ENCODE results near the gene TBL1XR1. TPM values are rescaled to one million over a fixed set of nuclear protein-coding genes. Genes with fewer than 3 reads are reported as not detected.
A peak's percentile ranks its signal among the peaks of the same experiment; 100 is the strongest.

Gene TBL1XR1
- total RNA-seq, 1 donor from 2014 or later: 99.6 TPM

DNA sequence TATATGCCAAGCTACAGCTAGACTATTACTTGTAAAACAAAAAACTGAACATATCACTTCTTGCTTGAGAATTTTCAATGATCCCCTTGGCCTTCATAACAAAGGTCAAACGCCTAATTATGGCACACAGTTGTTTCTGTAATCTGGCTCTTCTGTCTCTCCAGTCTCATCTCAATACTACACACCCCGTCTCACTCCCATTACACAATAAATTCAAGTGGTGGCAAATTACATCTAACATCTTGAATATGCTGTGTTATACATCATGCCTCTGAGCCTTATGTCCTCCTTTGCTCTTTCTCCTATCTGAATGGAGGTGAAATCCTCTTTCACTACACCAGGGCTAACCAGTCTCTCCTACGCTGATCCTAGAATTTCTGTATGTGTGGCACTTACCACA is 140.4 kb downstream of the TBL1XR1 start:
- intact Hi-C loops (cut with micrococcal nuclease): loop anchor here (10.0 kb wide), 3 partner anchors 138 to 1328 kb away; partner anchors contain the start of gene TBL1XR1
- DNase-seq (no peak), ATAC-seq (peak; percentile 17)

DNA sequence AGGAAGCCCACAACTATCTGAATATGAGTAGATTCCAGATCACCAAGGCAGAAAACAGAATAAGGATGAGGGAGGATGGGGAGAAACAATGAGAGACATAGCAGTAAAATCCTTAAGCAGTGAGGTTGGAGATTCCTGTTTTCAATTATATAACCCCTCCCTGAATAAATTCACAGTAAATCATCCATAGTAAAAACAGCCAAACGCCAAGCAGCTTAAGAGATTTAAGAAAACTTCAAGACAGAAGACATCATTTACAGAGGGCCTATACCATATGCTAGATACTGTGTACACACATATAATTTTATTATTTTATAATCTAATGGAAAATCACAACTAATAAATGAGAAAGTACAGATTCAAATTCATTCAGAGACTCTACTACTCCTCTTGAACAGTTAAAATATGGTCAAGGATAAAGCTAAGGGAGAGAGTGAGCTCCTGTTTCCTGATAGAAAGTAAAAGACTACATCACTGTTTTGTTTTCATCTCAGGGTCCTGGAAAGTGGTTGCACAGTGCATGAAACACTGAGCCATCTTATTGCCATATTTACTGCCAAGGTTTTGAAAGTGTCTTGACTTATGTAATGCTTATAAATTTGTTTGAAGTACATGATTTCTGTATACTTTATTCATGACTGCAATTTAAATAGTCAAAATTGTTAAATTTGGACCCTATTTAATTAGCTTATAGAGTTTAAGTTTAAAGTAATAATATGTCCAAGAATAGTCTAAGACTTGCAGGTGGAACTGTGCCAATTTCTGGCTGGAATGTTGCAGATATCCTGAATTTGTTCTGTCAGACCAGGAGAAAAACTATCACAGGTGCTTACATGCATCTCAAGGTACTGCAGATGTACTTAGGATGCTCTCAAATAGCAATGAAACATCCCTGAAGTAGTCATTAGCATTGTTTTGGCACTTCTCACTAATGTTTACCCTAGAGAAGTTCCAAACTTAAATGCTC is 141.4 kb downstream of the TBL1XR1 start:
- intact Hi-C loops (cut with micrococcal nuclease): loop anchor here (10.0 kb wide), 3 partner anchors 139 to 1329 kb away; partner anchors contain the start of gene TBL1XR1
- ATAC-seq (no peak), DNase-seq (no peak)

DNA sequence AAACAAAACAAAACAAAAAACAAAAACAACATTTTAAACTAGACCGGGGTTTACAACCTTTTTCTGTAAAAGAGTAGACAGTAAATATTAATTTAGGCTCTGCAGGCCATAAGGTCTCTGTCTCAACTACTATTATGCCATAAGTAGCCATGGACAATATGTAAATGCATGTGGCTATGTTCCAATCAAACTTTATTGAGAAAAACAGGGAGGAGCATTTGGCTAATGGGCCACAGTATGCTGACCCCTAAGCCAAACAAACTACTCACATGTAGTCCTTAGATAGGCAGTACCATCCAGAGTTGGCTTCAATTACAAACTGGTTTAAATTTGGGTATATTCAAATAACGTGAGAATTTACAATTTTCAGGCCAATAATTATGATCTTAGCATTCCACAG is 144.2 kb downstream of the TBL1XR1 start:
- intact Hi-C loops (cut with micrococcal nuclease): loop anchor here (5.0 to 10.0 kb wide), 4 partner anchors 142 to 1332 kb away; partner anchors contain the start of gene TBL1XR1
- DNase-seq (no peak), ATAC-seq (no peak)

DNA sequence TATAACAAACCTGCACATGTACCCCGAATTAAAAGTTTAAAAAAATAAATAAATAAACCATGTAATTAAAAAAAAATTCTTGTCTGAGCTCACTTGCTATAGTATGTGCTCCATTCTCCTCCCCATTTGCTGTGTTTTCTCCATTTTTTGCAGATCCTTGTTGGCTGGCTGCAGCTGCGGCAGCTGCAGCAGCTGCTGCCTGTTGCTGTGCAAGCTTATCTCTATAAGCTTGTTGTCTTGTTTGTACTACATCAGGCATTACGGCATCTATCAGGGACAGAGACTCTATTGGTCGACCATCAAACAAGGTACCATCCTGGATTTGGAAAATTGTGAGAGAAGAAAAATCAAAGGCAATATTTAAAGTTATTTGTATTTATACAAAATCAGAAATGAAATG is 145.9 kb downstream of the TBL1XR1 start:
- ATAC-seq (peak; percentile 63), DNase-seq (no peak)
- intact Hi-C loops (cut with micrococcal nuclease): loop anchor here (5.0 to 10.0 kb wide), 4 partner anchors 143 to 1333 kb away; partner anchors contain the start of gene TBL1XR1

DNA sequence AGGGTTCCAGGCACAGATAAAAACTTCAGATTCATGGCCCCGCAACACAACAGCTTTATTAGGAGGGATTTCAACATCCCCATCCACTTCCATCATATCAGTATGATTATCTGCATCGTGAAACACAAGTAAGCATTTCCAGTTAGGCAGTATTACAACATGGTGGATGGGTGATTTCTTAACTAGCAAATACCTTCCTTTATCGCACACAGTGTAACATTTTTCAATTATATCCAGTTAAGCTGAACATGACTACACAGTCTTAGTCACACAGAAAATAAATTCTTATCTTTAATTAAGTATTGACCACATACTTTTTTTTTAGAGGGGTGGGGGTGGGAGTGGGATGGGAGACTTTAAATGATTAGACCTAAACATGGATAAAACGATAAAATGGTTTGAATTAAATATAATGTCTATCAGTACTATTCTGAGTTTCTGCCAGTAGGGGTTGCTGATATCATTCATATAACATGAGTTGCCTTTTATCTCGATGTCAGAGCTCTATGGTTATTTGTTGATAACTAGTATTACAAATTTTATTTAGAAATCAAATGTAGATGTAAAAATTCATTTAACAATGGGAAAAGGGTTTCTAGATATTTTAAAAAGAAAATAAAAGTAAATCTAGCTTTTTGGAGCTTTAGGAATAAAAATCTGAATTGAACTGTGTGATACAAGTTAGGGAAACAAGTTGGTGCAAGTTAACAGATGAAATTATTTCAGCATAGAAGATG is 146.6 kb downstream of the TBL1XR1 start:
- intact Hi-C loops (cut with micrococcal nuclease): loop anchor here (5.0 to 10.0 kb wide), 4 partner anchors 144 to 1334 kb away; partner anchors contain the start of gene TBL1XR1
- ATAC-seq (peak; percentile 72), DNase-seq (no peak)

DNA sequence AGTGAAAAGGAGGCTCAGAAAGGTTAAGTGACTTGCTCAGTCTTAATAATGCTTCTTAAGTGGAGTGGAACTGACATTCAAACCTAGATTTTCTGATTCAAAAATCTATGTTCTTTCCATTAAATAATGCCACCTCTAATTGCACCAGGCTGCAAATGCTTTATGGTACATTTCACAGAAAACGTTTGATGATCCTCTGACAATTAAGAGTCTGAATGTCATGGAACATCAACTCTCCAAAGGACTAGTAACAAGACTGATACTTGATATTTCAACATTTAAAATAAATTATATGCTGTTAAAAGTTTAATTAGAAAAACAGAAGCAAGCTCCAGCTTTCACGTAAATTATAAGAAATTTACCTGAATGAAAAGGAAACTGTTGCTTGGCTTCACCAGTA is 151.5 kb downstream of the TBL1XR1 start:
- ATAC-seq: no peak
- no peak for DNase-seq
- intact Hi-C loops (cut with micrococcal nuclease): no loop called here

DNA sequence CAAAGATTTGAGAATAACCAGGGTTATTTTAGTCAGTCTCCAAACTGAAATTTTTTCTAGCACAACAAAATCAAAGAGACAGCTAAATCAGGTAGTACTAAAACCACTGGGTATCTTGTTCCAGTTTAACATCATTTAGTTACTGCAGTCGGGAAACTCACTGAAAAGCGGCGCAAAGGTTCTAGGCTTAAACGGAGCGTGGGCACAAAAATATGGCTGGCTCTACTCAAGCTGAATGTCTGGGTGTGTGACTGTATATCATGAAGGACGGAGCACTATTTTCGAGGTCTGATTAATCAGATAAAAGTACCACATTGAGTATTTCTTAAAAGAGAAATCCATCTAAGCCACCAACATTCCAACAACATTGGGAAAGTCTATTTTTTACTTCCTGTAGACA is 152.1 kb downstream of the TBL1XR1 start:
- intact Hi-C loops (cut with micrococcal nuclease): no loop called here
- no peak for DNase-seq
- no peak for ATAC-seq

DNA sequence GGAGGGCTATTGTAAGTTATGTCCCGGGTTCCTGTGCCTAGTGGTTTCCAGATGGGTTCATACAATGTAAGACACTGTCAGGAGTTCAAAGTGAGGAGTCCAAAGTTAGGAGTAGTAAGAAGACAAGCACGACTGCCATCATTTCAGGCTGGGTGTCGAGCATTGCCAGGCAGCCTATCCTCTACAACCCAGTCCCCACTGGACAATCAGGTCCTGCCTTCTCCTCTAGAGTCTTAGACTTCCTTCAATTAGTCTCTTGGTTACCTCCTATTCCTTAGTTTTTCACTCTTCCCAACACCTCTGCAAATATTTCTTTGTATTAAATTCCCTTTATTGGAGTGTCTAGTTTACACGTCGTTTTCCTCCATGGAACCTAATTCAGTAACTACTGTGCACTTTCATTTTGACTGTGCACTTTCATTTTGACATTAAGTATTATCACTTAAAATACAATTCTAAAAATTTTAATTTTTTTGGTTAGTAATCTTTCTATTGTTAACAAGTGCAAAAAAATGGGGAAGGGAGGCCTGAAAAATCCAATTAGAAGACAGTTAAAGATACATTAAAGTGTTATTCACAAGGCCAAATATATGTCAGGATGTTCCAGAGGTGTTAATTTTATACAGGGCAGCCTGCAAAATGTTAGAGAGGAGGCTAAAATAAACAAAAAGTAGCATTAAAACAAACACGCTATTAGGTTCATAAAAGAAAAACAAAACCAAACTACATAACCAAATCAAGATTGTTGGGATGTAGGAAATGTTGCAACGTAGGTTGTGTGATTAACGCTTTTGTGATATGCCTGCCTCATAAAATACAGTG is 155.3 kb downstream of the TBL1XR1 start:
- ATAC-seq (no peak), DNase-seq (no peak)
- intact Hi-C loops (cut with micrococcal nuclease): no loop called here

DNA sequence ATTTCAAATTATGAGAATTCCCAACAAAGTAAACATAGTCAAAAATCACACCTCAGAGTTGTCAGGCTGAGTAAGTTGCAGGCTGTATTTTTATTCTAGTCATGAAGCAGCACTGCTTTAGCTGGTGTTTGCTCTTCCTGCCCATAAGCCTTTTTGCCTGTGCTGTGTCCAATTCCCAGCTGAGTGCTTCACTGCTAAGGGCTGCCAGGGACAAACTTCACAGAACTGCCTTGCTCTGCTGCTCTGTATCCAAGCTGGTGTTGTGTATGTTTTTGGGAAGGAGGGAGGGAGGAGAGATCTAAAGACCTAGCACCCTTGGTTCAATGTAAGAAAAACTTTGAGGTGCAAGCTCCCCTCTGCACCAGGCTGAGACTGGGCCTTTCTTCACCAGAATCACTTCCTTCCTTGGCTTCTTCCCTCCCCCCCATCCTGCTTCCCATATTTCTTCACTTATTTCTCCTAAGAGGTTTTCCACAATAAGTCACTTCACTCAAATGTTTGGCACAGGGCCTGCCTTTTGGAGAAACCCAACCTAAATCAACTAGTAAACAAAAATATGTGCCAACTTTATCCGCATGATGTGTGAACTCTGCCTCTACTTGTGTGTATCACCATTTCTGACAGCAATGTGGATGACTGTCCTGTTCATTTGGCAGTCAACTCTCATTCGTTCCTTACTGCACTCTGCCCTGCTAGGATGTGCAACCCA is 156.1 kb downstream of the TBL1XR1 start:
- intact Hi-C loops (cut with micrococcal nuclease): no loop called here

DNA sequence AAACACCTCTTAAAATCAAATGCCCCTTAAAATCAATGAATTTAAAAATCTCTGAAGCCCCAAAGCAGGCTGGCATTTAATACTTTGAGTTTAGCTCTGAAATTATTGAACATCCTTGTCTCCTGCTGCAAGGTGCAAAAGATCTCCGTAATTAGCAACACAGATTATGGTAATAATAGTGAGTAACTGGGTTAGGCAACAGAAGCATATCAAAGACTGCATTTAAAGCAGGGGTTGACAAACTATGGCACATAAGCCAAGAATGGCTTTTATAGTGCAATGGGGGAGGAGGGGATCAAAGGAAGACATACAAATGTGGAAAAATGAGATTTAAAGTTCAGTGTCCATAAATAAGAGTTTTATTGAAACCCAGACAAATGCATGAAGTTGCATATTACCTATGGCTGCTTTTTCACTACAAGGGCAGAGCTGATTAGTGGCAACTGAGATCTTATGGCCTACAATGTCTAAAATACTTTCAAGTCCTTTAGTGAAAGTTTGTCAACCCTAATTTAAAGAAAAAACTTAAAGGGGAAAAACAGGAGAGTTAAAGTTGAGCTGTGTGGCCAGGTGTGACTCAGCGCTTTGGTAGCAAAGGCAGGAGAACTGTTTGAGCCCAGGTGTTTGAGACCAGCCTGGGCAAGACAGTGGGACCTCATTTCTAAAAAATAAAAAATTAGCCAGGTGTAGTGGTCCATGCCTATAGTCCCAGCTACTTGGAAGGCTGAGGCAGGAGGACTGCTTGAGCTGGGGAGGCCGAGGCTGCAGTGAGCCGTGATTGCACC is 157.6 kb downstream of the TBL1XR1 start:
- no peak for ATAC-seq
- DNase-seq: no peak
- intact Hi-C loops (cut with micrococcal nuclease): no loop called here

More for the DNA sequence above, 156.1 kb downstream of the TBL1XR1 start:
- peak; percentile 96 for ATAC-seq
- DNase-seq: peak; percentile 31

DNA sequence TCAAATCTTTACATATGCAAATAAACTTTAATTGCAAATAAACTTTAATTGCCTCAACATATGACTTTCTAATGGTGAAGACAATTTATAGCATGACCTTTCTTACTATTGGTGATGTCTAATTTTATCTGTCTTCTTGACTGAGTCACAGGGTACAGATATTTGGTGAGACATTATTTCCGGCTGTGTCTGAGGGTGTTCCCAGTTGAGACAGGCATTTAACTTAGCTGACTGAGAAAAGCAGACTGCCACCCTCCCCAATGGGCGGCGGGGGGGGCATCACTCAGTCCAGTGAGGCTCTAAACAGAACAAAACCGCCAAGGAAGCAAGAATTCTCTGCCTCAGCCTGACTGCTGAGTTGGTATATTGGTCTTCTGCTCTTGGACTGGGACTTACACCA is 160.0 kb downstream of the TBL1XR1 start:
- intact Hi-C loops (cut with micrococcal nuclease): no loop called here
- ATAC-seq (no peak), DNase-seq (no peak)

DNA sequence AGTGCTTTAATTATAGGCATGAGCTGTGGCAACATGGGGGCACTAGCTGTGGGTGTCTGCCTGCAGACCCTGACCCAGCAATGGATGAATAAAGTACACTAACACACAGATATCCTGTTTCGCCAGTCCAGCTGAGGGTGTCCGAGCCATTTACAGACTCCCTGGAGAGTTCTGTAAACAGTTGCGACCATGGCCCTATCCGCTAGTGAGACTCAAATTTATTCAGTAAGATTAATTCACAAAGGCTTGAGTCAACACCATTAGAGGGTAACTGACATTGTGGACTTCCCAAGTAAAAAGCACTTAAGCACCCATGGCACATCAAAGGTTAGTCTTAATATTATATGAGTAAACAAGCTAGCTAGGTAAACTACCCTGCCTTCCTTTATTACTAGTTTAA is 161.6 kb downstream of the TBL1XR1 start:
- intact Hi-C loops (cut with micrococcal nuclease): no loop called here
- DNase-seq (no peak), ATAC-seq (no peak)

DNA sequence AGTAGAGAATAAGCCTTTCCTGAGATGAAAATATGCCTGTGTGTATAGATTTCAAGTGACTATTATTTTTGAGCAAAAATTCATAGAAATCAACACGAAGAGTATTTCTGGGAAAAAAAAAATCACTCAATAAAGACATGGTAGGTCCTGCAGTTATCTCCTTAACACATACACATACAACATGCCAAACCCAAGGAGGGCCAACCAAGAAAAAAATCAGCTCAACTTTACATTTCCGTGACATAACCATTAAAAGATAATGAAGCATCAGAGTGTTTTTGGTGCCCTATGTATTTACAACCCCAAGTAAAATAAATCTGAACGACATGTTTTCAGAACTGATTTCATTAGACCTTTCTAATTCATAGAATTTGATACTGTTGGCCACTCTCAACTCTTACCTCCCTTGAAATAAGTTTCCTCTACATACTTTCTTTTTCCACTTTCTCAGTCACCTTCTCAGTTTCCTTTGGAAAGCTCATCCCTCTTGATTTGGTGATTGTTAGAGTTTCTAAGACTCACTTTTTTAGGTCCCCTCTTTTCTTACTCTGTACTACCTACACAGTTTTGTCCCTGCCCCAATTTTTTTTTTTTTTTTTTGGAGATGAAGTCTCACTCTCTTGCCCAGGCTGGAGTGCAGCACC is 162.3 kb downstream of the TBL1XR1 start:
- intact Hi-C loops (cut with micrococcal nuclease): no loop called here
- no peak for ATAC-seq
- DNase-seq: no peak

DNA sequence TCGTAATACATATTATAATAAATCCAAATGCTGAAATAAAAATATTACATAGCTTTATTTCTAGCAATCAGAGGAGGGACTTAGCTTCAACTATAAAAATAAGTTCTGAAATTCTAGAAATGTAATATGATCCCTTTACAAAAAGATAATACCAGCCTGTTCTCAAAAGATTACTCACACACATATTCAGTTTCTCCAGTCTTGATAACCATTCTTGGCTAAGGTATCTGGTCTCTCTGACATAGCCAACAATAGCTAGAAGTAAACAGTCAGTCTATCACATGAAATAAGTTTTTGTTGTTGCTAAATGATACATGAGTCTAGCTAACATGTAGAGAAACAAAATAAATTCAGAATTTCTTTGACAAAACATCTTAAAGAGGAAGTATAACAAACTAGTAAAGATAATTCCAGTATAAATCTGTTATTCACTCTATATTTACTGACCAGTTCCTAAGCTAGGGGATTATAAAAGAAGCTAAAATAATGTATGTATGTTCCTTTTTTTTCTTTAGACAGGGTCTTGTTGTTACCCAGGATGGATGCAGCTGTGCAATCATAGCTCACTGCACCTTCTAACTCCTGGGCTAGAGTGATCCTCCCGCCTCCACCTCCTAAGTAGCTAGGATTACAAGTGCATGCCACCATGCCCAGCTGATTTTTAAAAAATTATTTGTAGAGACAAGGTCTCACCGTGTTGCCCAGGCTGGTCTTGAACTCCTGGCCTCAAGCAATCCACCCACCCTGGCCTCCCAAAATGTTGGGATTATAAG is 170.6 kb downstream of the TBL1XR1 start:
- ATAC-seq: peak; percentile 61
- intact Hi-C loops (cut with micrococcal nuclease): no loop called here
- DNase-seq: no peak

DNA sequence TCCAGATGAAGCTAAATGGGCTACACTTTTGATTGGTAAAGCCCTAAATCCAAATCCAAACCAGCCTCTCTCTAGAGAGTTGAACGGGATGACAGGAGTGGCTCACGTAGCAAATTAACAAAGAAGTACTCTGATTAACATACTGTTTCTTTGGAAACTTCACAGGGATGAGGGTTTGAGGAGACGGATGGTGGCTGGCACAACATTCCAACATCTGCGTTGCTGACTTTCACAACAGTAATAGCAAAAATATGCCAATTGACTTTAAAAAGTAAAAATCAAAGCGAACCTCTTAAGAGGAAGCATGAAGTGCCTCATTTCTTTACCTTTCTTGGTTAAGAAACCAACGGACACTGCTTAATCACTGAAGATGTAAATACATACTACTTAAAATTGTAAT is 181.4 kb downstream of the TBL1XR1 start:
- DNase-seq (no peak), ATAC-seq (no peak)

DNA sequence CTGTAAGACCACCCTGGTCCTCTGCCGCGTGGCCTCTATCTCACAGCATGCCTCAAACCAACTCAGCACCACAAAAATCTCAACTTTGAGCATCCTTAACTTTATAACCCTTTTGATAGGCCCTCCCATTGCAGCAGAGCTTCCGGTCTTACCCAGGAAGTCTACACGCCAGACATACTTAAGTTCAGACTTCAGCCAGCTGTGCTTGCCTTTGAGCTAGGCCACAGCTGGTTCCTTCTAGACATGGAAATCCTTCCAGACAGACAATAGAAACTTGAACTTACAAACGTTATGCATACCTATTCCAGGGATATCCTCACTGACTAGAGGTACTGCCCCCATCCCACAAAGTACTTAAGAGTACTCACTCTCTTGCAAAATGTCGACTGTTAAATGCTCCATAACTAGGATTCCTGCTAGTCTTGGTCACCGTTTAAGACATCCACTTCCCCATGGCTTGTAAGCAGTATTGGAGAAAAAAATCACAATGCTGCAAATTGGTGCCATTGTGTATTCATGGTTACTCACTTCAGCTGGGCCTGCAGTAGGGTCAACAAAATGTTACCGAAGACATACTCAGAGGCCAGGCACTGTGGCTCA is 183.5 kb downstream of the TBL1XR1 start:
- DNase-seq (no peak), ATAC-seq (no peak)
- intact Hi-C loops (cut with micrococcal nuclease): no loop called here

More for the DNA sequence above, 181.4 kb downstream of the TBL1XR1 start:
- intact Hi-C loops (cut with micrococcal nuclease): no loop called here
